Tibial nerve (tissue), 4 donors: Measurements from ENCODE around the gene RAPGEF3.

Source experiments
- EP300 ChIP-seq, 2 donors: sonication (generic); formaldehyde crosslinking; IDR thresholded peaks; one replicate each; pipeline ENCODE4 v1.6.1; 2017; ENCODE audit warnings: antibody characterized with exemption in 2 of 2, mild to moderate bottlenecking in 1 of 2
- POLR2A ChIP-seq, 2 donors: fragments of 450-650 bp; IDR thresholded peaks; one replicate each; pipeline ENCODE4 v1.6.1; 2017; ENCODE audit warnings: antibody characterized with exemption in 2 of 2, mild to moderate bottlenecking in 2 of 2, moderate library complexity in 2 of 2
- TF ChIP-seq, protein P1 (sequence below), 5 experiments: fragments of 200-600 bp in 3 of 5; fragments of 450-650 bp in 2 of 5; sonication (generic) in 3 of 5; IDR thresholded peaks; one replicate each; pipeline ENCODE4 v1.5.1; 2016 to 2019; ENCODE audit warnings: antibody characterized with exemption in 5 of 5, mild to moderate bottlenecking in 3 of 5, moderate library complexity in 2 of 5

DNA sequence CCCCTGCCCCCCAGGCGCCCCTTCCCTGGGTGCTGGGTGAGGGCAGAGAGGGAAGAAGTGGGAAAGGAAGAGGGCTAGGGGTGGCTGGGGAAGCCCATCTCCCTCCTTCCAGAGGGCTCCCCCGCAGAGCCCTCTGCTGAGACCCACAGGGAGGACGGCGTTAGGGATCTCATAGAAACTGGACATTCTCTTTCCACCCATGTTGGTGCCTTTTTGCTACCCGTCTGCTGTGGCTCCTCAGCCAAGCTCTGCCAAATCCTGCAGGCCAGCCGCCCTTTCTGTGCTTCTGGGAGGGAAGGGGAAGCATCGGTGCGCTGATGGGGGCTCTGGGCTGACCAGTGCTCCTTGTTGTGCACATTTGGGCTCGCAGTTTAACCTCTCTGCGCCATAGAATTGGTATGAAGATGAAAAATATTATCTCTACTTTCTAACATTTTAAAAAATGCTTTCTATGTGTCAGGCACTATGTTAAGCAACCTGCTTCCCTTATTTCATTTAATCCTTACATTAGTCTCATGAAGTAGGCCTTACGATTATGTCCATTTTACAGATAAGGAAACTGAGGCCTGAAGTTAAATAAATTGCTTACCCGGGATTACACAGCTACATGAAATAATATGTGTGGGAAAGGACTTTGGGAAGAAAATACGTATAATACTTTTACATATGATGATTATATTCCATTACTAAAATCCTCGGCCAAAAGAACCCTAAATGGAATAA lies 15.3 kb upstream of the RAPGEF3 start:
- TF ChIP-seq, protein P1, sequence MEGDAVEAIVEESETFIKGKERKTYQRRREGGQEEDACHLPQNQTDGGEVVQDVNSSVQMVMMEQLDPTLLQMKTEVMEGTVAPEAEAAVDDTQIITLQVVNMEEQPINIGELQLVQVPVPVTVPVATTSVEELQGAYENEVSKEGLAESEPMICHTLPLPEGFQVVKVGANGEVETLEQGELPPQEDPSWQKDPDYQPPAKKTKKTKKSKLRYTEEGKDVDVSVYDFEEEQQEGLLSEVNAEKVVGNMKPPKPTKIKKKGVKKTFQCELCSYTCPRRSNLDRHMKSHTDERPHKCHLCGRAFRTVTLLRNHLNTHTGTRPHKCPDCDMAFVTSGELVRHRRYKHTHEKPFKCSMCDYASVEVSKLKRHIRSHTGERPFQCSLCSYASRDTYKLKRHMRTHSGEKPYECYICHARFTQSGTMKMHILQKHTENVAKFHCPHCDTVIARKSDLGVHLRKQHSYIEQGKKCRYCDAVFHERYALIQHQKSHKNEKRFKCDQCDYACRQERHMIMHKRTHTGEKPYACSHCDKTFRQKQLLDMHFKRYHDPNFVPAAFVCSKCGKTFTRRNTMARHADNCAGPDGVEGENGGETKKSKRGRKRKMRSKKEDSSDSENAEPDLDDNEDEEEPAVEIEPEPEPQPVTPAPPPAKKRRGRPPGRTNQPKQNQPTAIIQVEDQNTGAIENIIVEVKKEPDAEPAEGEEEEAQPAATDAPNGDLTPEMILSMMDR (IDR thresholded peaks at IDR 0.05) = no peak
- no peak for TF ChIP-seq POLR2A (IDR thresholded peaks at IDR 0.05)
- TF ChIP-seq EP300 (IDR thresholded peaks at IDR 0.05) = no peak
